Kidney (tissue), 14 donors: ENCODE results near the gene RGL2. TPM values are rescaled to one million over a fixed set of nuclear protein-coding genes. Genes with fewer than 3 reads are reported as not detected.
"Not testable (repeated sequence)": the region's sequence is repeated elsewhere in the genome, so short reads cannot be mapped to it uniquely, and the experiment has no call there.

Experiments
- DNase-seq, 5 donors: peaks; one replicate each; pipeline ENCODE4 v3.0.0-alpha.2; 2013 to 2020
- FAIRE-seq: peaks from 2 replicates; lab custom pipeline; 2012; peaks lifted over from hg19 to GRCh38; lab: Jason Lieb, UNC
- H3K27ac ChIP-seq, 2 donors: one replicate each; pipeline ENCODE4 v1.7.0; 2013; ENCODE audit warnings: low read depth in 2 of 2, low read length in 2 of 2, inconsistent platforms in 1 of 2
- H3K27me3 ChIP-seq: one replicate; pipeline ENCODE4 v1.7.1; 2013; ENCODE audit warnings: low read length, inconsistent platforms; ENCODE audit not compliant: control insufficient read depth, insufficient read depth
- H3K36me3 ChIP-seq, 3 donors: one replicate each; pipeline versions ENCODE4 v1.7.0 to v1.7.1; 2013; ENCODE audit warnings: low read length in 3 of 3, control low read depth in 1 of 3, inconsistent platforms in 1 of 3; ENCODE audit not compliant: insufficient read depth in 3 of 3, control insufficient read depth in 2 of 3
- H3K4me1 ChIP-seq, 3 donors: one replicate each; pipeline versions ENCODE4 v1.7.0 to v1.7.1; 2013; ENCODE audit warnings: low read length in 3 of 3, inconsistent platforms in 1 of 3, low read depth in 1 of 3; ENCODE audit not compliant: control insufficient read depth in 2 of 3, insufficient read depth in 2 of 3
- H3K4me3 ChIP-seq, 3 donors: one replicate each; pipeline versions ENCODE4 v1.7.0 to v1.8.1; 2013; ENCODE audit warnings: low read length in 3 of 3, control low read depth in 1 of 3, inconsistent platforms in 1 of 3
- H3K9ac ChIP-seq, 3 donors: one replicate each; pipeline versions ENCODE4 v1.7.0 to v1.7.1; 2013; ENCODE audit warnings: low read length in 3 of 3, control low read depth in 1 of 3, inconsistent platforms in 1 of 3
- H3K9me3 ChIP-seq, 3 donors: one replicate each; pipeline versions ENCODE4 v1.7.0 to v1.7.1; 2013; ENCODE audit warnings: low read length in 3 of 3, control low read depth in 1 of 3, inconsistent platforms in 1 of 3; ENCODE audit not compliant: control insufficient read depth in 2 of 3, insufficient read depth in 1 of 3
- intact Hi-C: fragments of 100-400 bp; cut with DNase I; formaldehyde crosslinking; loops from one replicate; pipeline ENCODE4 v1.11.1; 2022
- polyA plus RNA-seq: library from polyadenylated mRNA; stranded (reverse); fragments of 350-450 nt; fragmentation: Illumina TruSeq; extraction: RNeasy Lipid Tissue Mini Kit (QIAGEN cat#74804); gene quantifications from one replicate; pipeline ENCODE4 v1.2.3, GENCODE V29; 2014; ENCODE audit warnings: low read depth, low replicate concordance; ENCODE audit not compliant: insufficient read depth
- total RNA-seq: library from RNA; stranded (reverse); fragmentation: NEBNext Ultra II Directional; extraction: Animal tissue kit (Norgen Biotek cat#: 25700); gene quantifications from one replicate; pipeline ENCODE4 v1.2.1, GENCODE V29; 2021
- TF ChIP-seq, protein P1 (sequence below): IDR thresholded peaks from 3 replicates; pipeline ENCODE4 v1.5.1; 2012; ENCODE audit warnings: mild to moderate bottlenecking, moderate library complexity, borderline replicate concordance; ENCODE audit not compliant: insufficient read depth; ENCODE audit errors: extremely low read depth
- donor health status: control.
- donor health status: control.
- donor health status: control.
- donor health status: control.
- donor health status: control.
- donor health status: DM: yes; HTN: yes; CAD: no.
- donor health status: Normal renal cell carcinoma (clear cell type).

RGL2 gene
- total and polyA plus RNA-seq, 2 donors from 2014 or later, result 56.2 to 92.4 TPM

DNA sequence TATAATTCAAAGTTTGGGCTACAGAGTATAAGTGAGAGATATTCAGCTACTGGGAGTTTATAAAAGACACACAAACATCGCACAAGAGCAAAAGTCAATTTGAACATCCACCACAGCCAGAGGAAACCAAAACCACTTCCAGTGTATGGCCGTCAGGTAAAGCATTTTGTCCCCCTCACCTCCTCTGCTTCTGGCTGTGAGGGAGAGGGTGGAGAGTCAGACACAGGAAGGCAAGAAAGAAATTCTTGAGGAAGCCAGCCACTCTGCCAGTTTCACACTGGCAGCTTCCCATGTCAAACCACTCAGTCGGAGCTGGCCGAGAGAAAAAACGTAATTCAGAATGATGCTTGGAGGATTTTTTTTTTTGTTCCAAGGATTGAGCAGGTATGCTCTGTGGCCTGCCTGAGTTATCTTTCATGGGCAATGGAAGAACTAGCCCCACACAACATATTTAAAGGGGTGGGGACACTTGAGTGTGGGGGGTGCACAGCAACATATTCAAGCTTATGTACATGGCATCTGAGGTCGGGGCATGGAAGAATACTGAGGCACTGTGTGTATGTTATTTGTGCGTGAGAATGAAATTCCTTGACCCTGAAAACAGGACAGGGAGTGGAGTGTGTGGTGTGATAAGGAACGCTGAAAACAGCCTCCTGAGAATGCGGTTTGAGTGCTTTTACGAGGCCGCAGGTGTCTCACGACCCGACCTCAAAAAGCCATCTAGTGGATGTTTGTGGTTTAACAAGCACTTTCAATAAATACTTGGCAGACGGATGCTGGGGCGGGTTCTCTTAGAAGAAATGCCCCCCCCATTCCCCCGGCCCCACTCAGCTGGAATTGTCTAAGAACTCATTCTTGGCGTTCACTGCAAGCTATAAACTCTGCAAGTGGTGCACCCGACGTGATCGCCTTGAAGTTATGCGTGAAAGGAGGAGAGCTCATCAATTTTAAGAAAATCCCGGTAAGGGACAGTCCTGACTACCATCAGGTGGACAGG lies 46.3 kb upstream of the RGL2 start:
- Histone ChIP-seq H3K27ac (peak overlapping the region in 1 of 2 donors; percentile 36), H3K27me3 (no peaks in the 10 kb centered on the region), H3K4me3 (peak overlapping the region in 1 of 3 donors; percentile 29), H3K36me3 (no peaks in the 10 kb centered on the region), H3K9me3 (no peaks in the 10 kb centered on the region), H3K4me1 (peaks cover 0 to 4% (median 0%) of the 10 kb centered on the region in 3 donors), H3K9ac (peak overlapping the region in 1 of 3 donors; percentile 51)
- TF ChIP-seq, protein P1, sequence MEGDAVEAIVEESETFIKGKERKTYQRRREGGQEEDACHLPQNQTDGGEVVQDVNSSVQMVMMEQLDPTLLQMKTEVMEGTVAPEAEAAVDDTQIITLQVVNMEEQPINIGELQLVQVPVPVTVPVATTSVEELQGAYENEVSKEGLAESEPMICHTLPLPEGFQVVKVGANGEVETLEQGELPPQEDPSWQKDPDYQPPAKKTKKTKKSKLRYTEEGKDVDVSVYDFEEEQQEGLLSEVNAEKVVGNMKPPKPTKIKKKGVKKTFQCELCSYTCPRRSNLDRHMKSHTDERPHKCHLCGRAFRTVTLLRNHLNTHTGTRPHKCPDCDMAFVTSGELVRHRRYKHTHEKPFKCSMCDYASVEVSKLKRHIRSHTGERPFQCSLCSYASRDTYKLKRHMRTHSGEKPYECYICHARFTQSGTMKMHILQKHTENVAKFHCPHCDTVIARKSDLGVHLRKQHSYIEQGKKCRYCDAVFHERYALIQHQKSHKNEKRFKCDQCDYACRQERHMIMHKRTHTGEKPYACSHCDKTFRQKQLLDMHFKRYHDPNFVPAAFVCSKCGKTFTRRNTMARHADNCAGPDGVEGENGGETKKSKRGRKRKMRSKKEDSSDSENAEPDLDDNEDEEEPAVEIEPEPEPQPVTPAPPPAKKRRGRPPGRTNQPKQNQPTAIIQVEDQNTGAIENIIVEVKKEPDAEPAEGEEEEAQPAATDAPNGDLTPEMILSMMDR, result peak; percentile 66
- DNase-seq (peak in 4 of 5 donors; percentile 42 to 89 (median 71)), FAIRE-seq (no peak)
- intact Hi-C loops, result no loop called here

DNA sequence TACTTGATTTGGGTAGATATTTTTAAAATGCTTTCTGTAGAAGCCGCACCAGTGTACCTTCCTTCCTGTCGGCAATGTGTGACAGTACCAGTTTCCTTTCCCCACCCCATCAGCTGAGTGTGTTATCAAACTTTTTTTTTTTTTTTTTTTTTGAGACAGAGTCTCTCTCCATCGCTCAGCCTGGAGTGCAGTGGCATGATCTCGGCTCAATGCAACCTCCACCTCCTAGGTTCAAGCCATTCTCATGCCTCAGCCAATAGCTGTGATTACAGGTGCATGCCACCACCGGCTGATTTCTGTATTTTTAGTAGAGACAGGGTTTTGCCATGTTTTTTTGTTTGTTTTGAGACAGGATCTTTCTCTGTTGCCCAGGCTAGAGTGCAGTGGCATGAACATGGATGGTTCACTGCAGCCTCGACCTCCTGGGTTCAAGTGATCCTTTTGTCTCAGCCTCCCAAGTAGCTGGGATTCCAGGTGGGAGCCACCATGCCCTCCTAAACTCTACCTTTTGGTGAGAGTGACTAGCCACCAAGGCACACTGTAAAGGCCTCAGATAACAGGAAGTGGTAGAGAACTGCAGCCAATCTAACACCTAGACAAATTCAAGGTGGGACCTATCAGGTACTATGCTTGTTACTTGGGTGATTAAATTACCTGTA lies 45.3 kb upstream of the RGL2 start:
- intact Hi-C loops, result no loop called here
- Histone ChIP-seq H3K36me3 (no peaks in the 10 kb centered on the region), H3K27me3 (no peaks in the 10 kb centered on the region), H3K27ac (no peak overlapping the region), H3K9me3 (no peaks in the 10 kb centered on the region), H3K4me3 (no peak overlapping the region), H3K4me1 (peaks cover 0 to 4% (median 0%) of the 10 kb centered on the region in 3 donors), H3K9ac (no peak overlapping the region)
- DNase-seq (no peak), FAIRE-seq (no peak)
- TF ChIP-seq, protein P1, result no peak

DNA sequence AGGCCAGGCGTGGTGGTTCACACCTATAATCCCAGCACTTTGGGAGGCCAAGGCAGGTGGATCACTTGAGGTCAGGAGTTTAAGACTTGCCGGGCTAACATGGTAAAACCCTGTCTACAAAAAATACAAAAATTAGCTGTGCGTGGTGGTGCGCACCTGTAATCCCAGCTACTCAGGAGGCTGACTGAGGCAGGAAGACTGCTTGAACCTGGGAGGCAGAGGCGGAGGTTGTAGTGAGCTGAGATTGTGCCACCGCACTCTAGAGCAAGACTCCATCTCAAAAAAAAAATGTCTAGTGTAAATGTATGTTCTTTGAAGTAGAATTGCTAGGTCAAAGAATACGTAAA lies 44.8 kb upstream of the RGL2 start:
- FAIRE-seq, H3K4me1 ChIP-seq, H3K9ac ChIP-seq, H3K36me3 ChIP-seq, H3K27me3 ChIP-seq, intact Hi-C loops, H3K27ac ChIP-seq, H3K4me3 ChIP-seq, DNase-seq, H3K9me3 ChIP-seq: not testable (repeated sequence)

DNA sequence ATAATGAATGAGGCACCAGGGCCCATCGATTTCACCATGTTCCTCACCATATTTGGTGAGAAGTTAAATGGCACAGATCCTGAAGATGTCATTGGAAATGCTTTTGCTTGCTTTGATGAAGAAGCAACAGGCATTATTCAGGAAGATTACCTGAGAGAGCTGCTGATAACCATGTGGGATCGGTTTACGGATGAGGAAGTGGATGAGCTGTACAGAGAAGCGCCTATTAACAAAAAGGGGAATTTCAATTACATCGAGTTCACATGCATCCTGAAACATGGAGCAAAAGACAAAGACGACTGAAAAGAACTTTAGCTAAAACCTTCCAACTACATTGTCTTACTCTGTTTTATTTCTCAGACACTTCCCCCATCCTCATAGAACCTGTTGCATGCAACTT lies 40.5 kb upstream of the RGL2 start:
- H3K9me3 ChIP-seq, result no peaks in the 10 kb centered on the region
- H3K4me1 ChIP-seq, result no peaks in the 10 kb centered on the region
- intact Hi-C loops, result no loop called here
- TF ChIP-seq, protein P1, result no peak
- H3K9ac ChIP-seq, result no peak overlapping the region
- DNase-seq (no peak), FAIRE-seq (no peak)
- no peaks in the 10 kb centered on the region for H3K36me3 ChIP-seq
- no peak overlapping the region for H3K4me3 ChIP-seq
- H3K27me3 ChIP-seq, result no peaks in the 10 kb centered on the region
- H3K27ac ChIP-seq, result no peak overlapping the region
